Mesenchymal stem cell (in vitro differentiated cells and primary cell): ENCODE results near the gene SEC14L5.

Source experiments
- DNase-seq: peaks from one replicate; pipeline ENCODE4 v3.0.0-alpha.2; 2013
- H2AFZ ChIP-seq: one replicate; pipeline ENCODE4 v1.6.1; 2013; ENCODE audit warnings: low read depth, mild to moderate bottlenecking, control low read depth, inconsistent platforms, low read length, moderate library complexity
- H2AK5ac ChIP-seq: 2 replicates; pipeline ENCODE4 v1.6.1; 2013; ENCODE audit warnings: low read length, moderate library complexity, mild to moderate bottlenecking, inconsistent platforms; ENCODE audit not compliant: severe bottlenecking
- H2BK120ac ChIP-seq: one replicate; pipeline ENCODE4 v1.6.1; 2013; ENCODE audit warnings: low read depth, mild to moderate bottlenecking, inconsistent platforms, low read length, moderate library complexity
- H2BK12ac ChIP-seq, 2 experiments: one replicate each; pipeline ENCODE4 v1.6.1; 2013; ENCODE audit warnings: inconsistent platforms in 2 of 2, low read length in 2 of 2, mild to moderate bottlenecking in 2 of 2, moderate library complexity in 2 of 2, control low read depth in 1 of 2
- H2BK15ac ChIP-seq: one replicate; pipeline ENCODE4 v1.6.1; 2013; ENCODE audit warnings: mild to moderate bottlenecking, low read depth, inconsistent platforms; ENCODE audit not compliant: poor library complexity, severe bottlenecking
- H2BK5ac ChIP-seq: 2 replicates; pipeline ENCODE4 v1.6.1; 2013; ENCODE audit warnings: low read depth, mild to moderate bottlenecking, low read length, control low read depth, inconsistent platforms; ENCODE audit not compliant: poor library complexity, severe bottlenecking
- H3K14ac ChIP-seq, 2 experiments: one replicate each; pipeline ENCODE4 v1.6.1; 2013; ENCODE audit warnings: inconsistent platforms in 2 of 2, low read length in 2 of 2, control low read depth in 1 of 2, mild to moderate bottlenecking in 1 of 2, moderate library complexity in 1 of 2
- H3K18ac ChIP-seq, 2 experiments: one replicate each; pipeline ENCODE4 v1.6.1; 2013; ENCODE audit warnings: inconsistent platforms in 2 of 2, low read length in 2 of 2, control low read depth in 1 of 2, low read depth in 1 of 2, mild to moderate bottlenecking in 1 of 2
- H3K23ac ChIP-seq, 2 experiments: one replicate each; pipeline ENCODE4 v1.6.1; 2013; ENCODE audit warnings: inconsistent platforms in 2 of 2, low read length in 2 of 2, mild to moderate bottlenecking in 2 of 2, moderate library complexity in 2 of 2, control low read depth in 1 of 2
- H3K27ac ChIP-seq: 2 replicates; pipeline ENCODE4 v1.5.1; 2013; ENCODE audit warnings: mild to moderate bottlenecking, moderate library complexity, low read length, control low read depth, inconsistent platforms; ENCODE audit not compliant: poor library complexity, severe bottlenecking
- H3K27me3 ChIP-seq, 2 experiments: 2 replicates each; pipeline versions ENCODE4 v1.6.1 to v1.7.0; 2013; ENCODE audit warnings: low read length in 2 of 2, mild to moderate bottlenecking in 2 of 2, moderate library complexity in 2 of 2, control low read depth in 1 of 2, inconsistent platforms in 1 of 2; ENCODE audit not compliant: control insufficient read depth in 1 of 2, insufficient read depth in 1 of 2
- H3K36me3 ChIP-seq, 2 experiments: 2 replicates each; pipeline versions ENCODE4 v1.6.1 to v1.7.0; 2013; ENCODE audit warnings: low read length in 2 of 2, control low read depth in 1 of 2, inconsistent platforms in 1 of 2, low read depth in 1 of 2, mild to moderate bottlenecking in 1 of 2; ENCODE audit not compliant: insufficient read depth in 2 of 2, control insufficient read depth in 1 of 2
- H3K4ac ChIP-seq, 2 experiments: one replicate each; pipeline ENCODE4 v1.6.1; 2013; ENCODE audit warnings: inconsistent platforms in 2 of 2, low read length in 2 of 2, mild to moderate bottlenecking in 2 of 2, moderate library complexity in 2 of 2, control low read depth in 1 of 2, low read depth in 1 of 2
- H3K4me1 ChIP-seq: 2 replicates; pipeline ENCODE4 v1.6.1; 2013; ENCODE audit warnings: low read depth, low read length, control low read depth; ENCODE audit not compliant: control insufficient read depth, insufficient read depth
- H3K4me2 ChIP-seq: 2 replicates; pipeline ENCODE4 v1.6.1; 2013; ENCODE audit warnings: low read length, mild to moderate bottlenecking, inconsistent platforms; ENCODE audit not compliant: poor library complexity, severe bottlenecking
- H3K4me3 ChIP-seq, 2 experiments: 2 replicates each; pipeline versions ENCODE4 v1.5.1 to v1.7.0; 2013; ENCODE audit warnings: low read length in 2 of 2, mild to moderate bottlenecking in 2 of 2, control low read depth in 1 of 2, low read depth in 1 of 2; ENCODE audit not compliant: insufficient read depth in 1 of 2
- H3K79me1 ChIP-seq: replicated peaks from 2 replicates; pipeline ENCODE4 v1.6.1; 2013; ENCODE audit warnings: mild to moderate bottlenecking, control low read depth, low read length, inconsistent platforms; ENCODE audit not compliant: poor library complexity, severe bottlenecking
- H3K9ac ChIP-seq: 2 replicates; pipeline ENCODE4 v1.7.0; 2013; ENCODE audit warnings: mild to moderate bottlenecking, low read length, moderate library complexity
- H3K9me3 ChIP-seq: 2 replicates; pipeline ENCODE4 v1.7.0; 2013; ENCODE audit warnings: mild to moderate bottlenecking, low read length; ENCODE audit not compliant: control insufficient read depth
- H4K8ac ChIP-seq: one replicate; pipeline ENCODE4 v1.6.1; 2013; ENCODE audit warnings: inconsistent platforms, mild to moderate bottlenecking, low read length, moderate library complexity
- H4K91ac ChIP-seq: one replicate; pipeline ENCODE4 v1.6.1; 2013; ENCODE audit warnings: mild to moderate bottlenecking, low read length, inconsistent platforms
- WGBS: methylation state at CpG from one replicate; pipeline ENCODE4 v1.1.7; 2013; ENCODE audit warnings: mixed read lengths; 5-methylcytosine and 5-hydroxymethylcytosine counted together

SEC14L5 gene

GRCh38 chr16:5001571-5001970 lies 43.4 kb downstream of the SEC14L5 start:
- WGBS = 83% methylated on average over 7 of the region's 7 CpGs
- H3K27me3 ChIP-seq = peaks cover 11 to 14% of the 10 kb centered on the region in 2 experiments
- no peaks in the 10 kb centered on the region for H3K9me3 ChIP-seq
- H2BK12ac ChIP-seq = no peak overlapping the region
- no peak overlapping the region for H2AFZ ChIP-seq
- no peak overlapping the region for H3K14ac ChIP-seq
- no peak for DNase-seq
- no peak overlapping the region for H3K18ac ChIP-seq
- no peak overlapping the region for H3K4ac ChIP-seq
- H2BK15ac ChIP-seq = no peak overlapping the region
- H2BK120ac ChIP-seq = no peak overlapping the region
- H3K27ac ChIP-seq = no peak overlapping the region
- no peak overlapping the region for H2BK5ac ChIP-seq
- no peak overlapping the region for H3K4me2 ChIP-seq
- no peak overlapping the region for H4K8ac ChIP-seq
- H2AK5ac ChIP-seq = no peak overlapping the region
- H3K4me1 ChIP-seq = no peaks in the 10 kb centered on the region
- H3K36me3 ChIP-seq = no peaks in the 10 kb centered on the region
- H3K9ac ChIP-seq = no peak overlapping the region
- H3K4me3 ChIP-seq = no peak overlapping the region
- H3K23ac ChIP-seq = no peak overlapping the region
- no peak overlapping the region for H4K91ac ChIP-seq
- H3K79me1 ChIP-seq = no peaks in the 10 kb centered on the region

GRCh38 chr16:5001986-5002385 lies 43.9 kb downstream of the SEC14L5 start:
- Histone ChIP-seq H3K23ac (no peak overlapping the region), H3K27ac (no peak overlapping the region), H3K18ac (no peak overlapping the region), H3K36me3 (no peaks in the 10 kb centered on the region), H2AK5ac (no peak overlapping the region), H3K4ac (no peak overlapping the region), H4K8ac (no peak overlapping the region), H4K91ac (no peak overlapping the region), H2BK15ac (no peak overlapping the region), H3K27me3 (peaks cover 11 to 14% of the 10 kb centered on the region in 2 experiments), H3K9ac (no peak overlapping the region), H3K79me1 (no peaks in the 10 kb centered on the region), H2AFZ (no peak overlapping the region), H2BK120ac (no peak overlapping the region), H3K4me1 (no peaks in the 10 kb centered on the region), H3K9me3 (no peaks in the 10 kb centered on the region), H3K4me3 (no peak overlapping the region), H2BK5ac (no peak overlapping the region), H3K14ac (no peak overlapping the region), H2BK12ac (no peak overlapping the region), H3K4me2 (no peak overlapping the region)
- no peak for DNase-seq
- WGBS = 81% methylated on average over 3 of the region's 6 CpGs

GRCh38 chr16:5002699-5003143 lies 44.6 kb downstream of the SEC14L5 start:
- H3K4me2 ChIP-seq = no peak overlapping the region
- no peaks in the 10 kb centered on the region for H3K9me3 ChIP-seq
- H3K79me1 ChIP-seq = no peaks in the 10 kb centered on the region
- H3K4ac ChIP-seq = no peak overlapping the region
- no peak overlapping the region for H3K14ac ChIP-seq
- no peak overlapping the region for H4K8ac ChIP-seq
- H4K91ac ChIP-seq = no peak overlapping the region
- H2AK5ac ChIP-seq = no peak overlapping the region
- no peak overlapping the region for H2BK12ac ChIP-seq
- no peak for DNase-seq
- no peak overlapping the region for H2AFZ ChIP-seq
- no peaks in the 10 kb centered on the region for H3K4me1 ChIP-seq
- no peak overlapping the region for H2BK5ac ChIP-seq
- no peak overlapping the region for H3K9ac ChIP-seq
- H2BK15ac ChIP-seq = no peak overlapping the region
- 88% methylated on average over 3 of the region's 3 CpGs for WGBS
- H3K27ac ChIP-seq = no peak overlapping the region
- H2BK120ac ChIP-seq = no peak overlapping the region
- peaks cover 11 to 14% of the 10 kb centered on the region in 2 experiments for H3K27me3 ChIP-seq
- H3K23ac ChIP-seq = no peak overlapping the region
- H3K36me3 ChIP-seq = no peaks in the 10 kb centered on the region
- H3K18ac ChIP-seq = no peak overlapping the region
- no peak overlapping the region for H3K4me3 ChIP-seq

GRCh38 chr16:5003211-5003610 lies 45.1 kb downstream of the SEC14L5 start:
- no peaks in the 10 kb centered on the region for H3K79me1 ChIP-seq
- no peak overlapping the region for H3K14ac ChIP-seq
- no peak overlapping the region for H4K8ac ChIP-seq
- no peak overlapping the region for H4K91ac ChIP-seq
- no peak overlapping the region for H2AFZ ChIP-seq
- no peak overlapping the region for H2BK120ac ChIP-seq
- H2AK5ac ChIP-seq = no peak overlapping the region
- H3K9ac ChIP-seq = no peak overlapping the region
- no peak overlapping the region for H3K27ac ChIP-seq
- no peak overlapping the region for H3K4me3 ChIP-seq
- H2BK5ac ChIP-seq = no peak overlapping the region
- H3K18ac ChIP-seq = no peak overlapping the region
- no peak for DNase-seq
- no peak overlapping the region for H3K4ac ChIP-seq
- no peak overlapping the region for H2BK12ac ChIP-seq
- no peak overlapping the region for H3K4me2 ChIP-seq
- no peaks in the 10 kb centered on the region for H3K9me3 ChIP-seq
- H3K36me3 ChIP-seq = no peaks in the 10 kb centered on the region
- no peak overlapping the region for H2BK15ac ChIP-seq
- peaks cover 14% of the 10 kb centered on the region in 2 experiments for H3K27me3 ChIP-seq
- H3K4me1 ChIP-seq = no peaks in the 10 kb centered on the region
- WGBS = 93% methylated on average over 7 of the region's 12 CpGs
- H3K23ac ChIP-seq = no peak overlapping the region
